B cell (primary cell): ENCODE data around the gene SLC18A2.

Experiments used
- EZH2 ChIP-seq: IDR thresholded peaks from 2 replicates; pipeline ENCODE4 v1.6.1; 2012; ENCODE audit warnings: borderline replicate concordance, low read depth, mild to moderate bottlenecking, moderate library complexity, low read length; ENCODE audit not compliant: insufficient read depth, poor library complexity, severe bottlenecking
- TF ChIP-seq, protein P1 (sequence below): fragments of 200-600 bp; IDR thresholded peaks from one replicate; pipeline ENCODE4 v1.8.0; 2022; ENCODE audit warnings: antibody characterized with exemption, mild to moderate bottlenecking

GRCh38 chr10:117255835-117256460, 15.0 kb downstream of the SLC18A2 start:
- TF ChIP-seq, protein P1, sequence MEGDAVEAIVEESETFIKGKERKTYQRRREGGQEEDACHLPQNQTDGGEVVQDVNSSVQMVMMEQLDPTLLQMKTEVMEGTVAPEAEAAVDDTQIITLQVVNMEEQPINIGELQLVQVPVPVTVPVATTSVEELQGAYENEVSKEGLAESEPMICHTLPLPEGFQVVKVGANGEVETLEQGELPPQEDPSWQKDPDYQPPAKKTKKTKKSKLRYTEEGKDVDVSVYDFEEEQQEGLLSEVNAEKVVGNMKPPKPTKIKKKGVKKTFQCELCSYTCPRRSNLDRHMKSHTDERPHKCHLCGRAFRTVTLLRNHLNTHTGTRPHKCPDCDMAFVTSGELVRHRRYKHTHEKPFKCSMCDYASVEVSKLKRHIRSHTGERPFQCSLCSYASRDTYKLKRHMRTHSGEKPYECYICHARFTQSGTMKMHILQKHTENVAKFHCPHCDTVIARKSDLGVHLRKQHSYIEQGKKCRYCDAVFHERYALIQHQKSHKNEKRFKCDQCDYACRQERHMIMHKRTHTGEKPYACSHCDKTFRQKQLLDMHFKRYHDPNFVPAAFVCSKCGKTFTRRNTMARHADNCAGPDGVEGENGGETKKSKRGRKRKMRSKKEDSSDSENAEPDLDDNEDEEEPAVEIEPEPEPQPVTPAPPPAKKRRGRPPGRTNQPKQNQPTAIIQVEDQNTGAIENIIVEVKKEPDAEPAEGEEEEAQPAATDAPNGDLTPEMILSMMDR, result no peak
- TF ChIP-seq EZH2, result no peak
